Measurements from ENCODE around the gene ZBTB16. TPM values are rescaled to one million over a fixed set of nuclear protein-coding genes. Genes with fewer than 3 reads are reported as not detected.

The ZBTB16 gene
- polyA plus RNA-seq, 1 donor = 0.93 TPM

DNA sequence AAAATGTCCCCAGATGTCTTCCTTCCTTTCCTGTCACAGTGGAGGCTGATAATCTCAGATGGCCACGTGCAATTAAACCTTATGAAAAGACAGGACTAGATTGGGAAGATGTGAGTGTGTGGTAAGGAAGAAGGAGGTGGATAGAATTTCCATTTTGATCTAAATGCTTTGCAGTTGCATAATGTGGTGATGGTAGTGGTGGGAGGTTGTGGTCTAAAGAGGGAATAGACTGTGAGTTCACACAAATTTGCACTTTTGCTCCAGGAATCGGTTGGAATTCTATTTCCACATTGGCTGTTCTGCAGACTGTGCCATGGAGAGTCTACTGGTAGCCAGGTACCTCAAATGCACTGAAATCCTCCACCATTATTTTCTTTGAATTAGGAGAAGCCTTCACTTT lies 93.3 kb downstream of the ZBTB16 start:
- no peak for DNase-seq

- no peak for DNase-seq
These were observed 93.7 kb downstream of the ZBTB16 start for GRCh38 chr11:114153224-114153623.

DNA sequence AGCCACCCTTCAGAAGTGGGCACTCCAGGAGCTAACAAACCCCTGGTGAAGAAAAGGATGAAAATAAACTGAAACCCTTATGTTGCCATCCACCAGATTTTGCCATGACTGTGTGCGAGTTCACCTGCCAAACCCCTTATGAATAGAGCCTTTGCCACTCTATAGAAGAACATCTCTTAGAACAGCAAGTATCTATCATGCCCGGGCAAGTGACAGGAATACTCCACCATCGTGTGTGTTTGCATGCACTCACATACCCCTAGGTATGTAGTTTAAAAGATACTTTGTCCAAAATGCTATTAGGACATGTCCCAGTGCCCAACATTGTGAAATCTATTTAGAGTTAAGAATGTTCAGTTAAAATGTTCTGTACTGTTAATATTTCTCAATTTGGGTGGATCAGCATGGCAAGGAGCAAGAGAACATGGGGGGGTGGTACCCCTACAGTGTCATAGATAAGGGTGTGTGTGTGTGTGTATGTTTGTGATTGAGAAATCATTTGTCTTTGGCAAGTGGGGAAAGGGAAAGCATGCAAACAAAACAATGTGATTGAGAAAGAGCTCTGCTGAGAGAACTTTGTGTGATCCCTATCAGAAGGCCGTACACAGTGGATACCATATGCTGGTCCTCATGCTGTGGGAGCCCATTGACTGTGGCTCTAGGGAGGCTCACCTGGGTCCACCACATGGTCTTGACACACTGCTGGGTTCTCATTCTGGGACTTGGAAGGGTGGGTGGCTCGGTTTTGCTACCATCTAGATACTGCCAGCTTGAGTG lies 94.9 kb downstream of the ZBTB16 start:
- DNase-seq = no peak

DNA sequence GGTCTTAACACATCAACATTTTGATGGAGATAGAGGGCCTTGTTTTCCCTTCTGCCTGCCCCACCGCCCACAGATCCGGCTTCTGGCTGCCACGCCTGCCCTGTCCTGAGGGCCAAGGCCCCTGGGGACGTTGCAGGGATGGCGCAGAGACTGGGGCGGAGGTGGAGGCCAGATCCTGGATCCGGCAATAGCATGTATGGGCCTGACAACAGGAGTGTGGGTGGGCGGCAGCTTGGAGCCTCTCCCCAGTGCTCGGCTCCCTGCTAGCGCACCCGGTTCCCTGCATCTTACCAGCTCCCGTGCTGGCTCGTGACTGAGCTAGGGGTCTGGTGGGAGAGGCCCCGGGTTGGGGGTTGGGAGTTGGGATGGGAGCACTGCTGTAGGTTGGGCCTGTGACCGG lies 95.6 kb downstream of the ZBTB16 start:
- DNase-seq = no peak

GRCh38 chr11:114156131-114156581 lies 96.6 kb downstream of the ZBTB16 start:
- no peak for DNase-seq

- no peak for DNase-seq
These were observed 97.3 kb downstream of the ZBTB16 start for GRCh38 chr11:114156782-114157181.

GRCh38 chr11:114157476-114158050 lies 98.1 kb downstream of the ZBTB16 start:
- DNase-seq = no peak

DNA sequence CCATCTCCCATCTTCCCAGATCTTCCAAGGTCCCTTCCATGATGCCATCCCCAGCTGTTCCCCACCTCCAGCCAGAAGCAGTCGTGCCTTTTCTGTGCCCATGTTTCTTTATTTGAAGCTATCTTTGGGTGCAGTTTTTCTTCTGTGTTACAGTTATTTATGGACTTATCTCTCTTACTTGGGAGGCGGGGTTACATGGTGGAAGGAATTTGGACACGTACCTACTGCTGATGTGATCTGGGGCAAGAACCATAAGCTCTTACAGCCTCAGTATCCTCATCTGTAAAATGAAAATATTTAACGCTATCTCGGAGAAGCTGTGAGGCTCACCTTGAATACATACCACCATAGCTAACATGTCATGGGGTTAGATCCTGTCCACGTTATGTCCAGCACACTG lies 98.9 kb downstream of the ZBTB16 start:
- DNase-seq = no peak

GRCh38 chr11:114158886-114159285 lies 99.4 kb downstream of the ZBTB16 start:
- DNase-seq = no peak

DNA sequence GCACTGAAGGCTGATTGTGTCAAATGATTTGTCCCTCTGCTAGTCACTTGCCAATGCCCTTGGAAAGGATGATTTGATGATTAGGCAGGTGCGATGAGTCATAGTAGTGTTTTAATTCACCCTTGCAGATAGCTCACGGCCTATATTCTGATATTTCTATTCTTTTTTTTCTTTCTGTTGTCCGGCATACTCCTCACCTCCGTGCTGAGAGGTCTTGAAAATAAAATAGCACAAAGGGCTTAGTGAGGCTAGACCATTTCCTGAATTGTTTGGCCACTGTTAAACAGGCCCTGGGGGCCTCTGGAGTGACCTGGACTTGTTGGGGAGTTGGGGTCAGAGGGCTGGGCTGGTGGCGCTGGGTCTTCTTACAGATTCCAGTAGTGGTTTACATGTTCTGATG lies 99.8 kb downstream of the ZBTB16 start:
- DNase-seq = no peak

GRCh38 chr11:114159802-114160632 lies 100.5 kb downstream of the ZBTB16 start:
- peak; percentile 98 for DNase-seq

GRCh38 chr11:114160894-114161293 lies 101.4 kb downstream of the ZBTB16 start:
- DNase-seq = no peak

GRCh38 chr11:114161486-114162250 lies 102.2 kb downstream of the ZBTB16 start:
- no peak for DNase-seq

GRCh38 chr11:114162719-114163123 lies 103.2 kb downstream of the ZBTB16 start:
- DNase-seq = peak; percentile 96

GRCh38 chr11:114163229-114163631 lies 103.7 kb downstream of the ZBTB16 start:
- DNase-seq = no peak

GRCh38 chr11:114163830-114164401 lies 104.4 kb downstream of the ZBTB16 start:
- no peak for DNase-seq

DNA sequence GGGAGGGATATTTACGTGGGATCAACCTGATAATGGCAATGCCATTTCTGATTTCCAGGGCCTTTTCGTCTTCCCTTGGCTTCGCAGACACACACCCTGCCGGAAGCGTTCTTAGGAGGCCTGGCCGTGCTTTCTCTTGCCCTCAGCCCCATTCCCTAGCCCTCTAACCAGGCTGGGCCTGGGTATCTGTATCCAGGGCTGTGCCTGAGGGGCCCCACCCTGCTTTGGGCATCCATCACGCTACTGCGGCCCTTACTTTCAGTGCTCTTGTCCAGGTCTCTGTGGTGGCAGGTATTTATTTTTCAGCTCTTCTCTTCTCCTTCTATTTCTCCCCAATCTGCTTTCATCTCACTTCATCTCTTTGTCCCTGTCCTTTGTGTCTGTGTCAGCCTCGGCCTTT lies 105.0 kb downstream of the ZBTB16 start:
- no peak for DNase-seq

- DNase-seq = no peak
These were observed 106.1 kb downstream of the ZBTB16 start for GRCh38 chr11:114165326-114166230.

GRCh38 chr11:114166362-114166761 lies 106.9 kb downstream of the ZBTB16 start:
- DNase-seq = no peak

GRCh38 chr11:114166897-114167323 lies 107.4 kb downstream of the ZBTB16 start:
- DNase-seq = no peak

DNA sequence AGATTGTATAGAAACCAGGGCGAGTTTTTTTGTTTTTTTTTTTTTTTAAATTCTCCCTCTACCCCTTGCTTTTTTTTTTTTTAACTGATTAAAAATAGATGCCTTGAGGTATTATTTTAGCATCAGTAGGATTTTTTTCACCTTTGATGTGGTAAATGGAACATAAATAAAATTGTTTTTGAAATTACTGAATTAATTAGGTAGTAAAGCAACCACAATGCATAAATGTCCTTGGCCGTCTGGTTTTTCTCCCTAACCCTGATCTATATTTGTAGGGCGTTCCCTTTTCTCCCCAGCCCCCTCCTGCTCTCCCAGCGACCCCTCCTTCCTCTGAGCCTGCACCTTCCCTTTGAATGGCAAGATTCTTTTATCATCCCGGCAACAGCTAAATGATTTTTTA lies 107.8 kb downstream of the ZBTB16 start:
- no peak for DNase-seq
